Breast epithelium (tissue), 3 donors: ENCODE data around the gene MAST4.

Source experiments
- POLR2A ChIP-seq: fragments of 450-650 bp; IDR thresholded peaks from one replicate; pipeline ENCODE4 v1.6.1; 2016; ENCODE audit warnings: antibody characterized with exemption, mild to moderate bottlenecking, moderate library complexity
- POLR2AphosphoS5 ChIP-seq, 3 donors: sonication (generic); formaldehyde crosslinking; IDR thresholded peaks; one replicate each; pipeline ENCODE4 v1.6.1; 2017; ENCODE audit warnings: antibody characterized with exemption in 3 of 3
- TF ChIP-seq, protein P1 (sequence below), 3 donors: fragments of 450-650 bp; IDR thresholded peaks; one replicate each; pipeline ENCODE4 v1.5.1; 2016 to 2017; ENCODE audit warnings: antibody characterized with exemption in 3 of 3, mild to moderate bottlenecking in 3 of 3, moderate library complexity in 3 of 3

DNA sequence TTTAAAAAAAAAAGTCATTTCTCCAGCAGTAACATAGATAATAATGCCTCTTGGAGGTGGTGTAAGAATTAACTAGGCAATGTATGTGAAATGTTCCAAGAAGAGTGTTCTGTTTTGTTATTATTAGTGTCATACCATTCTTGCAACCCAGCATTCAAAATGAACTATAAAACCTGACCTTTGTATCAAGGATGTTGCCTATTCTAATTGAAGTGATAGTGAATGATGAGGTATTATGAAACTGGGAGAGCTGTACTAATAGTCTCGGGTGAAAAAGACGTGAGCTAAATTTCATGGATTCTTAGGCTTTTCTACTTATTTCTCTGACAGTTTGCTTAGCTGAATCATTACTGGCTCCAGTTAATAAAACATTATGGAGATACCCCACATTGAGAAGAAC is 375.8 kb downstream of the MAST4 start:
- TF ChIP-seq, protein P1, sequence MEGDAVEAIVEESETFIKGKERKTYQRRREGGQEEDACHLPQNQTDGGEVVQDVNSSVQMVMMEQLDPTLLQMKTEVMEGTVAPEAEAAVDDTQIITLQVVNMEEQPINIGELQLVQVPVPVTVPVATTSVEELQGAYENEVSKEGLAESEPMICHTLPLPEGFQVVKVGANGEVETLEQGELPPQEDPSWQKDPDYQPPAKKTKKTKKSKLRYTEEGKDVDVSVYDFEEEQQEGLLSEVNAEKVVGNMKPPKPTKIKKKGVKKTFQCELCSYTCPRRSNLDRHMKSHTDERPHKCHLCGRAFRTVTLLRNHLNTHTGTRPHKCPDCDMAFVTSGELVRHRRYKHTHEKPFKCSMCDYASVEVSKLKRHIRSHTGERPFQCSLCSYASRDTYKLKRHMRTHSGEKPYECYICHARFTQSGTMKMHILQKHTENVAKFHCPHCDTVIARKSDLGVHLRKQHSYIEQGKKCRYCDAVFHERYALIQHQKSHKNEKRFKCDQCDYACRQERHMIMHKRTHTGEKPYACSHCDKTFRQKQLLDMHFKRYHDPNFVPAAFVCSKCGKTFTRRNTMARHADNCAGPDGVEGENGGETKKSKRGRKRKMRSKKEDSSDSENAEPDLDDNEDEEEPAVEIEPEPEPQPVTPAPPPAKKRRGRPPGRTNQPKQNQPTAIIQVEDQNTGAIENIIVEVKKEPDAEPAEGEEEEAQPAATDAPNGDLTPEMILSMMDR (IDR thresholded peaks at IDR 0.05) = no peak
- no peak for TF ChIP-seq POLR2A
- no peak for TF ChIP-seq POLR2AphosphoS5 (IDR thresholded peaks at IDR 0.05)
